H1 (cell line): ENCODE results near the gene EHD2. TPM values are rescaled to one million over a fixed set of nuclear protein-coding genes. Genes with fewer than 3 reads are reported as not detected.

Source experiments
- BCL11A ChIP-seq, 2 experiments: IDR thresholded peaks; one replicate each; pipeline ENCODE4 v1.6.1; 2011; ENCODE audit warnings: low read depth in 2 of 2, low read length in 2 of 2, mild to moderate bottlenecking in 2 of 2
- CHD2 ChIP-seq: IDR thresholded peaks from 2 replicates; pipeline ENCODE4 v1.6.1; 2012; ENCODE audit warnings: low read length, improper control_type of control experiment
- HDAC2 ChIP-seq, 2 experiments: fragments of 300-600 bp in 1 of 2; sonication (generic) in 1 of 2; IDR thresholded peaks; 2 replicates each; pipeline ENCODE4 v1.6.1; 2011 to 2012; ENCODE audit warnings: low read depth in 2 of 2, low read length in 2 of 2, mild to moderate bottlenecking in 2 of 2, moderate library complexity in 2 of 2, borderline replicate concordance in 1 of 2, inconsistent platforms in 1 of 2
- HDAC6 ChIP-seq: IDR thresholded peaks from one replicate; pipeline ENCODE4 v1.7.1; 2012; ENCODE audit warnings: low read depth, mild to moderate bottlenecking, inconsistent platforms, low read length, moderate library complexity
- MAFK ChIP-seq: IDR thresholded peaks from 2 replicates; pipeline ENCODE4 v1.6.1; 2012; ENCODE audit warnings: low read depth, mild to moderate bottlenecking, improper control_type of control experiment, low read length
- RBBP5 ChIP-seq: IDR thresholded peaks from 2 replicates; pipeline ENCODE4 v1.7.1; 2012; ENCODE audit warnings: low read depth, mild to moderate bottlenecking, inconsistent platforms, low read length, moderate library complexity, borderline replicate concordance
- YY1 ChIP-seq: IDR thresholded peaks from 2 replicates; pipeline ENCODE4 v1.6.1; 2011; ENCODE audit warnings: low read depth, mild to moderate bottlenecking, low read length
- polyA plus RNA-seq, 7 experiments: library from polyadenylated mRNA; depleted of rRNA in 3 of 7; stranded (reverse) in 5 of 7; unstranded in 2 of 7; fragments of >200 nt in 5 of 7; fragments of 200-250 nt in 2 of 7; gene quantifications; 1 replicate in 5 of 7; 2 replicates in 1 of 7; 4 replicates in 1 of 7; pipeline versions ENCODE4 v1.2.1 to v1.2.3, GENCODE V29; 2011 to 2013; ENCODE audit warnings: missing spikeins in 2 of 7, mixed read lengths in 2 of 7
- total RNA-seq: library from RNA; stranded (reverse); fragmentation: NEBNext Ultra II Directional; extraction: Animal tissue kit (Norgen Biotek cat#: 25700); gene quantifications from 2 replicates; pipeline ENCODE4 v1.2.1, GENCODE V29; 2021

Gene EHD2
- total and polyA plus RNA-seq, 2 of the 8 experiments (the other 6 are each of a cell fraction or from before 2014, with no cell fraction given): 4.5 to 14.3 TPM

GRCh38 chr19:47735131-47735530 is 21.9 kb downstream of the EHD2 start (continued):
- TF ChIP-seq HDAC6: no peak
- no peak for TF ChIP-seq YY1
- TF ChIP-seq RBBP5: no peak
- peak in 1 of 2 experiments; percentile 16; a peak in 1 of 4 replicates for TF ChIP-seq HDAC2 (IDR thresholded peaks at IDR 0.05; ENCODE audit: borderline replicate concordance in 1 of 2, low read depth in 2 of 2, low read length in 2 of 2)
- no peak for TF ChIP-seq BCL11A (IDR thresholded peaks at IDR 0.05; ENCODE audit: low read depth in 2 of 2, low read length in 2 of 2)
- no peak for TF ChIP-seq CHD2
- no peak for TF ChIP-seq MAFK
